Renal pelvis (tissue), 4 donors: ENCODE data around the gene MRAP2. TPM values are rescaled to one million over a fixed set of nuclear protein-coding genes. Genes with fewer than 3 reads are reported as not detected.
A peak's percentile ranks its signal among the peaks of the same experiment; 100 is the strongest.
"Not testable (repeated sequence)": the region's sequence is repeated elsewhere in the genome, so short reads cannot be mapped to it uniquely, and the experiment has no call there.

ENCODE experiments used
- DNase-seq: peaks from one replicate; pipeline ENCODE4 v3.0.0-alpha.2; 2013
- polyA plus RNA-seq, 3 donors: library from polyadenylated mRNA; unstranded; fragments of 120-200 nt; gene quantifications; one replicate each; pipeline ENCODE4 v1.2.1, GENCODE V29; 2013; ENCODE audit not compliant: insufficient read length in 3 of 3

Gene MRAP2
- polyA plus RNA-seq, 3 donors: 3.2 to 3.9 (median 3.7) TPM

DNA sequence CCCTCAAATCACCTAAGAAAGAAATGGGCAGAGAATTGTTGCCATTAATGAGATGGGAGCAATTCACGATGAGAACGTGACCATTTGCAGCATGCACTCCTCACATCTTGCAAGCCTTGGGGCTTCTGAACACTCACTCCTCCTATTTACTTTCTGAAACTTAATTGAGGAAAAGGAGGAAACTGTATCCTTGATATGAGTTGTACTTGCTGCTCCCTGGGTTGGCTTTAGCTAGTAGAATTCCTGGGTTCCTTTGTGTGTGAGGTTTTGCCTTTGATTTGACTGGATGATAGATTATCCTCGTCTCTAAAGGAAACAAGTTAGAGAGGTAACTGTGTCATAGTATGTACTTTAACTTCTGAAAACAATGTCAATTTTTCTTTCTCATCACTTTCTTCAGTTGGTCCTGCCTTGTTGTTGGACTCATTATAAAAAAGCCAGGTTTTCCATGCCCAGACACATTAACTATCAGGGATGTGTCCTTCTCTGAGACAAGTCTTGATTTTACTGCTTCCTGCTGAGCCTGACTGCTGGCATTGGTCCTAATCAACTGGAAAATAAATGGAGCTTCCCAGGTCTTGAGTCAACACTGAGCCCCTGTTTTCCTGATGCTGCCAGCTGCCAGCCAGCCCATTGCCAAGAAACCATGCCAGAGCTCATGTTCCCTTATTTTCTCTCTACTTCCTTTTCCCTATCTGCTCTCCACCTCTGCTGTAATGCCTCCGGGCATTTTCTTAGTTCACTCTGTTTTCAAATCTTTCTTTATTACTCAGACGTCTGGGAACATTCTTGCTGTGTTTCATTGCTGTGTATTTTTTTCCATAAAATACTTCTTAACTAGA lies 6.0 kb upstream of the MRAP2 start:
- DNase-seq: no peak

- no peak for DNase-seq
Measured at GRCh38 chr6:84028350-84028749, 5.2 kb upstream of the MRAP2 start.

GRCh38 chr6:84032000-84032399 lies 1.6 kb upstream of the MRAP2 start:
- not testable (repeated sequence) for DNase-seq

DNA sequence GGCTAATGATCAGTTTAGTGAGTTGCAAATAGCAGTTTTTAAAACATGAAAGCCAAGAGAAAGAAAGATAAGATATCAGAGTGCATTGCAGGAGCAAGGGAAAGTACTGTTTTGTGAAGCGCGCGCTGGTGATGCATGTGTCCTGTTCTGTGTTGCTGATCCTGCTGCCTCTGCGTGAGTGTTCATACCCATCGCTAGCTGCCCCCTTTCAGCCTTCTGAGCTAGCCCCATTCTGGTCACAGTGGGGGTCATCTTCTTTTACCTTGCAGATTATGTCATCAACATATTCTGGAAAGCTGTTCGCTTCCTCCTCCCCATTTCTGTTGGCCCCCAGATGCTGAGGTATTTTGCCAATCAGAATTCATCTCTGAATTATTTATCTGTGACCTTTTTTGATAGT lies 1.9 kb downstream of the MRAP2 start:
- DNase-seq: no peak

GRCh38 chr6:84037425-84038089 lies 4.0 kb downstream of the MRAP2 start:
- DNase-seq: no peak

DNA sequence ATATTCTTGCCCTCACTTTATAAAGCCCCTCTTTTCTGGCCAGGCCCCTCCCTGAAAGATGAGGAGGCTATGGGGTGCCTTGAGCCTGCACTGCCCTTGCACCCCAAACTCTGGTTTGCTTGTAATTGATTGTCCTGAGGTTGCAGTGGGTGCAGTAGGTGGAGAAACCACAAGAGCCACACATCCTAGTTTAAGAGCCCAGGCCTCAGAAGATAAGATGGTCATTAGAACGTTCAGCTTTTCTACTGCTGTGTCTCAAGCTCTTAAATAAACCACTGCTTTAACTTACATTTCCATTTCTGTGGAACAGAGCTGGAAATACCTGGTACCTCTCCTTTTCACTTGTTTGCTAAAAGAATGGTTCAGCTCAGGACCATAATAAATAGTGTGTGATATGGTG lies 9.0 kb downstream of the MRAP2 start:
- DNase-seq: no peak

- no peak for DNase-seq
Measured at GRCh38 chr6:84043555-84043954, 10.0 kb downstream of the MRAP2 start.

DNA sequence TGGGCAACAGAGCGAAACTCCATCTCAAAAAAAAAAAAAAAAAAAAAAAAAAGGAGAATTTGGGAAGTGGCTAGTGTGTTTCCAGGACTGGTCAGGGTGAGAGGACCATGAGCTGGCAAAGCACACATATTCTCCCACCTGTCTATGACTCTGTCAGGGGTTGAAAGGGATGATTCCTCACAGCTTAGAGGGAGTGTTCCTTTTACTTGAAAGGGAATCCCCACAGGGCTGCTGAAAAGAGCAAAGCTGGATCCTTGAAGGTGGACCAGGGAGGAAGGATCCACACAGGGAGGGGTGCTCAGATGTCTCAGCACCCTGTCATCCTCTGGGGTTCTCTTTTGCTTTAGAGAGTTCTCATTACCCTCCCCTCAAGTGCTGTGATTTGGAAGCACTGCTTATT lies 13.2 kb downstream of the MRAP2 start:
- no peak for DNase-seq

DNA sequence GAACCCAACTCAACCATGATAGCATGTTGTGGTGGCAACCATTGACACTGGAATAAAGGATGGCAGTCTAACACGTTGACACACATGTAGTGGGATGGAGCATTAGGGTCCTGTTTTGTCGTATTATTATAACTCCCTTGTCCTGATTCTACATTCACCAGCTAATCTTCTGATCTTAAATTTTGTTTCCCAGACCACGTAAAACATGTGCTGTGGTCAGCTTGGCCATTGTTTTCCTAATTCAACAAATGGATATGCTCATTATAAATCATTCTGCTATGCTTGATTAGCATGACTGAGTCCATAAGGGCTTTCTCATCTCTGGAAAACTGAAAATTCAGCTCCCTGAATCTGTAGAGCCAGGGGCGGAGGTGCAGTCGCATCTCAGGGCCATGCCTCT lies 15.0 kb downstream of the MRAP2 start:
- no peak for DNase-seq

DNA sequence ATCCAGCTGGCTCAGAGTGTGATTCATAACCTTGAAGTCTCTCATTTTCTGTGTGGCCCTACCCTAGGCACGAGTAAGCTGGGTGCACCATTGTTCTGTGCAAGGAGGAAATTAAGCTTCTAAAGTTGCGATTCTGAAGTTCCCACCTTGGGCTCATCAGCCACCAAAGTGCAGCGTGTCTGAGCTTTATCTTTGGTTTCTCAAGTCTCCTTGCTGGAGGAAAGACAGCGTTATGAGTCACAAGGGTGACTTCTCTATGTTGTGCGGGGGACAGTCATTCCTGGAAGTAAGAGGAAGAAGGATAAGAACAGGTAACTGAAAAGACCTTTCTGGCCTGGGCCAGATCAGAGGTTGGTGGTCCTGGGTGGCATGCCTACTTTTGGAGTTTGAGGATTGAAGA lies 16.8 kb downstream of the MRAP2 start:
- no peak for DNase-seq

DNA sequence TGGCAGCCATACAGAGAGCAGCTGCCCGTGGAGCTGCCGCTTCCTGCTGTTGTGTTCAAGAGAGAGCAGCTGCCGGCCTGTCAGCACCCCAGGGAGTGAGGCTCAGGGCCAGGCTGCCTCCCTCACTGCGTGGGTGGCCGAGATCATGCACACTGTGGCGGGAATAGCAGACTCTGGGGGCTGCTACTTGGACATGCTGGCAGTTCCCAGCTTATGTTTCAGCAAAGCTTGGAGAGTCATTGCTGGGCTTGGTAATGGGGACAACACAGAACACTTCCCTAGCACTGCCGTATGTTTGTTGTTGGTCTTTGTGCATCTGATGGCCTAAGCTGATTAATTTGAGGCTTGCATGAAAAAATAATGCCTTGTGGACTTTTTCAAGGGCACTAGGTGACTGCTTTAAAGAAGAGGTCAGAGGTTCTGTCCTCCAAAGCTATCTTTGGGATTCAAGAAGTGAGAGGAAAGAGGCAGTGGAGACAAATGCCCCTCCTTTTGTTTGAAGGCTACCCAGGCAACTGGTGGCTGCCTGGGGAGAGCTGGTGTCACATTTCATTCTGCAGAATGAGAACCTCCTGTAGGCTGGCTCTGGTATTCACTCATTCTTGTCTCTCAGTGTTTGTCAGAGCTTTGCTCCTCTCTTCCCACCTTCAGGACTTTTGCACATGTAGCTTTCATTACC lies 18.8 kb downstream of the MRAP2 start:
- peak; percentile 70 for DNase-seq

- DNase-seq: no peak
Measured at GRCh38 chr6:84052883-84053241, 19.3 kb downstream of the MRAP2 start.

- DNase-seq: no peak
Measured at GRCh38 chr6:84055647-84056046, 22.1 kb downstream of the MRAP2 start.

- no peak for DNase-seq
Measured at GRCh38 chr6:84057908-84058307, 24.3 kb downstream of the MRAP2 start.

- DNase-seq: no peak
Measured at GRCh38 chr6:84059082-84059481, 25.5 kb downstream of the MRAP2 start.

GRCh38 chr6:84061174-84061573 lies 27.6 kb downstream of the MRAP2 start:
- no peak for DNase-seq

DNA sequence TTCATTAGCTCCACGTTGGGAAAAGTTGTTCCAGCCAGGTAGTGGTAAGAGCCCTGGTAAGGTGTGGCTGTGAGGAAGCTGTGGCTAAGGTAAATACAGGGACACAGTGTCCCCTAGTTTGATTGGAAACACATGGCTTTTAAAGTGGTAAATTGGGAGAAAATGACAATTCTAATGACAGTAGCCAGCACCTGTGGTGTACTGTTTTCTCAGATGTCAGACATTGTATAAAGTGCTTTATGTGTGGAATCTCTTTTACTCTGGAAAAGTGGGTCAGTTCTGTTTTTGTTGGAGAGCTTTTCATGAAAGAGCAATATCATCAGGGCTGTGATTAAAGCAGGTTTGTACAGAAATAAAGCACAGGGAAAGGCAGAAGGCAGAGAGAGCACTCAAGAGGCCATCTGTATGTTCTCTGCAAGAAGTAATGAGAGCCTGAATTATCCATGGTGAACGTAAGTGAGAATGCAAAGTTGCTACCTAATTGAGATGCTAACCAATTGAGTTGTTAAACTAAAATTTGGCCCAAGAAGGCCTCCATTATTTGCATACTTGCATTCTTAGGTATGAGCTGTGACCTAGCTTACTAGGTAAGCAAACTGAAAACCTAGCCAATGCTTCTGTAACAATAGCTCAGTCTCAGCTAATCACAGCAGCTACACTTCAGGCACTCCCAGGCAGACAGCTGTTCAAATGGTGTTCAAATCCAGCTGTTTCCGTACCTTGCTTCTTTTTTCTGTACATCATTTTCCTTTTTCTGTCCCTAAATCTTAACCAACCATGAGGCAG lies 28.2 kb downstream of the MRAP2 start:
- DNase-seq: no peak

- no peak for DNase-seq
Measured at GRCh38 chr6:84062519-84063154, 29.1 kb downstream of the MRAP2 start.

DNA sequence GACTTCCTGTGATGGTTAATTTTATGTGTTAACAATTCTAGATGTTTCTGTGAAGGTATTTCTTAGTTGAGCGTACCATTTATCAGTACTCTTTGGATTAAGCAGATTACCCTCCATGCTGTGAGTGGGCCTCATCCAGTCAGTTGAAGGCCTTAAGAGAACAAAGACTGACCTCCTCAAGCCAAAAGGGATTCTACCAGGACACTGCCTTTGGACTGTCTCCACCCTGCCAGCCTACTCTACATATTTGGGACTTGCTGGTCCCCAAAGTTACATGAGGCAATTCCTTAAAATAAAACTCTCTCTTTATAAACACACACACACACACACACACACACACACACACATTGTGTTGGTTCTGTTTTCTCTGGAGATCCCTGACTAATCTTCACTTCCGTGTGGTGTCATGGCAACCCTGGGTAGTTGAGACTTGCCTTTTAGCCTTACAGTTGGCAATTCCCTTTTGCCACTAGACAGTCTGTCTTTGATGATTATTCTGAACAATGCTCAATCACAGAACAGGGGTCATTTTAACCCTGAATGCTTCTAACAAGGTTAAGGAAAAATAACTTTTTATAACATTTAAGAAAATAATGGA lies 32.2 kb downstream of the MRAP2 start:
- DNase-seq: no peak

GRCh38 chr6:84066536-84066935 lies 33.0 kb downstream of the MRAP2 start:
- DNase-seq: no peak

- DNase-seq: not testable (repeated sequence)
Measured at GRCh38 chr6:84068873-84069272, 35.3 kb downstream of the MRAP2 start.
